K562 (cell line): ENCODE measurements around the gene BRAT1. TPM values are rescaled to one million over a fixed set of nuclear protein-coding genes. Genes with fewer than 3 reads are reported as not detected.

ENCODE experiments used
- ATAC-seq: fragments of 200-7000 bp; cut with Tn5 transposase; 3 replicates; pipeline ENCODE4 v1.9.1; 2020; ENCODE audit warnings: moderate library complexity
- BruUV-seq: library from RNA; stranded (reverse); fragments of 400-500 nt; replicated peaks from 2 replicates; lab custom pipeline; 2021; lab: Mats Ljungman, UMichigan
- CTCF ChIA-PET: fragments of 300-600 bp; formaldehyde crosslinking; extraction: SDS; loops from one replicate; lab custom pipeline; 2021; ENCODE audit warnings: low intra/inter-chr PET ratio; lab: Yijun Ruan, JAX
- POLR2A ChIA-PET: fragments of 300-600, 350-650 bp; sonication (Branson Sonifier 250); formaldehyde crosslinking; extraction: SDS; loops from one replicate; lab custom pipeline; 2021; ENCODE audit warnings: antibody characterized with exemption, inconsistent platforms; lab: Yijun Ruan, JAX
- DNase-seq, 4 experiments: peaks; one replicate each; pipeline versions ENCODE4 v3.0.0 to v3.0.0-alpha.2; 2011 to 2018; ENCODE audit warnings: low spot score in 3 of 4, mixed read lengths in 3 of 4; ENCODE audit errors: extremely low read depth in 1 of 4
- FAIRE-seq: peaks from 2 replicates; lab custom pipeline; 2011; peaks lifted over from hg19 to GRCh38; lab: Jason Lieb, UNC
- H2AFZ ChIP-seq: 2 replicates; pipeline ENCODE4 v1.6.0; 2011; ENCODE audit warnings: low read depth, low read length, control low read depth, inconsistent platforms
- H3K27ac ChIP-seq: fragments of 200-600 bp; 3 replicates; pipeline ENCODE4 v1.8.0; 2011; ENCODE audit warnings: low read depth, mild to moderate bottlenecking, control low read depth, inconsistent platforms, low read length, moderate library complexity, mixed read lengths; ENCODE audit errors: extremely low read depth
- H3K27me3 ChIP-seq, 2 experiments: fragments of 300-600 bp in 1 of 2; 2 replicates in 1 of 2; 3 replicates in 1 of 2; pipeline versions ENCODE4 v1.6.0 to v1.8.0; 2011; ENCODE audit warnings: inconsistent platforms in 2 of 2, low read length in 2 of 2, mild to moderate bottlenecking in 1 of 2, mixed read lengths in 1 of 2, moderate library complexity in 1 of 2; ENCODE audit not compliant: control insufficient read depth in 2 of 2, insufficient read depth in 2 of 2
- H3K36me3 ChIP-seq: fragments of 300-600 bp; 3 replicates; pipeline ENCODE4 v1.8.0; 2011; ENCODE audit warnings: mild to moderate bottlenecking, low read length, inconsistent platforms; ENCODE audit not compliant: control insufficient read depth, insufficient read depth
- H3K4me1 ChIP-seq, 2 experiments: fragments of 200-600 bp in 1 of 2; replicated peaks in 1 of 2; 2 replicates in 1 of 2; 3 replicates in 1 of 2; pipeline versions ENCODE4 v1.5.1 to v1.8.0; 2011; ENCODE audit warnings: inconsistent platforms in 2 of 2, low read length in 2 of 2, mild to moderate bottlenecking in 1 of 2, mixed read lengths in 1 of 2, moderate library complexity in 1 of 2; ENCODE audit not compliant: control insufficient read depth in 2 of 2, insufficient read depth in 2 of 2
- H3K4me2 ChIP-seq: 2 replicates; pipeline ENCODE4 v1.6.1; 2011; ENCODE audit warnings: low read length, control low read depth, inconsistent platforms, mixed read lengths; ENCODE audit not compliant: insufficient read depth
- H3K4me3 ChIP-seq: fragments of 200-600 bp; sonication (generic), shearing (Covaris generic); 2 replicates; pipeline ENCODE4 v1.5.1; 2016; ENCODE audit warnings: control low read depth, inconsistent platforms
- H3K79me2 ChIP-seq: fragments of 200-600 bp; 3 replicates; pipeline ENCODE4 v1.8.0; 2011; ENCODE audit warnings: low read length, inconsistent platforms; ENCODE audit not compliant: control insufficient read depth, insufficient read depth
- H3K9ac ChIP-seq, 2 experiments: 2 replicates each; pipeline versions ENCODE4 v1.6.0 to v1.6.1; 2011; ENCODE audit warnings: low read depth in 2 of 2, low read length in 2 of 2, control low read depth in 1 of 2, inconsistent platforms in 1 of 2, mild to moderate bottlenecking in 1 of 2, mixed read lengths in 1 of 2; ENCODE audit not compliant: insufficient read depth in 1 of 2
- H3K9me1 ChIP-seq: one replicate; pipeline ENCODE4 v1.6.0; 2011; ENCODE audit warnings: inconsistent platforms, mild to moderate bottlenecking, low read length, moderate library complexity; ENCODE audit not compliant: control insufficient read depth, insufficient read depth
- H3K9me3 ChIP-seq: replicated peaks from 2 replicates; pipeline ENCODE4 v1.5.1; 2011; ENCODE audit warnings: low read depth, low read length, inconsistent platforms; ENCODE audit not compliant: control insufficient read depth, insufficient read depth
- H4K20me1 ChIP-seq: replicated peaks from 2 replicates; pipeline ENCODE4 v1.6.1; 2011; ENCODE audit warnings: low read length, inconsistent platforms, mixed read lengths; ENCODE audit not compliant: control insufficient read depth, insufficient read depth
- HOXB6 ChIP-seq: fragments of 250-450 bp; sonication (Bioruptor Pico); IDR thresholded peaks from 2 replicates; pipeline ENCODE4 v1.5.1; 2022; ENCODE audit warnings: mild to moderate bottlenecking, borderline replicate concordance
- PBX2 ChIP-seq, 2 experiments: IDR thresholded peaks in 1 of 2; conservative IDR thresholded peaks in 1 of 2; 2 replicates each; pipeline ENCODE4 v1.6.1; 2016; ENCODE audit warnings: low read depth in 2 of 2, mild to moderate bottlenecking in 1 of 2, missing compliant biosample characterization in 1 of 2, missing genetic modification characterization in 1 of 2, moderate library complexity in 1 of 2
- TFAP4 ChIP-seq: sonication (generic); formaldehyde crosslinking; IDR thresholded peaks from 2 replicates; pipeline ENCODE4 v1.8.0; 2022; ENCODE audit warnings: missing genetic modification reagents, mild to moderate bottlenecking, moderate library complexity, borderline replicate concordance
- VEZF1 ChIP-seq: fragments of 200-800 bp; sonication (Bioruptor generic); IDR thresholded peaks from 2 replicates; pipeline ENCODE4 v1.6.1; 2017; ENCODE audit warnings: missing genetic modification characterization, missing compliant biosample characterization
- ZNF274 ChIP-seq: IDR thresholded peaks from 2 replicates; pipeline ENCODE4 v1.6.1; 2011; ENCODE audit warnings: low read depth, mild to moderate bottlenecking, low read length, moderate library complexity, borderline replicate concordance
- ZNF766 ChIP-seq: fragments of 200-800 bp; sonication (Bioruptor generic); conservative IDR thresholded peaks from 2 replicates; pipeline ENCODE4 v1.6.1; 2016; ENCODE audit warnings: missing genetic modification characterization, missing compliant biosample characterization
- ZNF830 ChIP-seq: fragments of 250-450 bp; sonication (Bioruptor Pico); IDR thresholded peaks from 2 replicates; pipeline ENCODE4 v1.5.0; 2021; ENCODE audit warnings: mild to moderate bottlenecking
- WGBS: fragments of 100-300 bp; shearing (Covaris generic); methylation state at CpG from one replicate; pipeline ENCODE4 v1.1.6; 2016; ENCODE audit warnings: low coverage, mixed read lengths; ENCODE audit not compliant: insufficient coverage; ENCODE audit errors: missing lambda C conversion rate; 5-methylcytosine and 5-hydroxymethylcytosine counted together
- in situ Hi-C: fragments of 300-500 bp; cut with MboI; formaldehyde crosslinking; loops from 4 replicates; pipeline ENCODE4 v1.15.0; 2018; ENCODE audit warnings: inconsistent platforms, mixed read lengths
- intact Hi-C: fragments of 100-400 bp; cut with micrococcal nuclease; formaldehyde crosslinking; loops from 2 replicates; pipeline ENCODE4 v1.14.2; 2022
- polyA plus RNA-seq, 8 experiments: library from polyadenylated mRNA; depleted of rRNA in 4 of 8; stranded (reverse) in 5 of 8; unstranded in 3 of 8; fragments of >200 nt; fragmentation: Nextera tagmentation in 2 of 8; fragmentation: Illumina TruSeq in 1 of 8; extraction: Ambion mirVana in 2 of 8; extraction: Trizol in 1 of 8; gene quantifications; 2 replicates each; pipeline versions ENCODE4 v1.2.1 to v1.2.3, GENCODE V29; 2011 to 2014; ENCODE audit warnings: inconsistent platforms in 1 of 8, missing spikeins in 1 of 8
- total RNA-seq, 7 experiments: library from RNA; depleted of rRNA in 6 of 7; stranded (reverse); fragments of >200 nt in 6 of 7; fragmentation: Illumina TruSeq in 2 of 7; extraction: Trizol in 2 of 7; gene quantifications; 2 replicates each; pipeline versions ENCODE4 v1.2.1 to v1.2.3, GENCODE V29; 2011 to 2021; ENCODE audit warnings: low replicate concordance in 1 of 7

Gene BRAT1
- total and polyA plus RNA-seq, 9 of the 15 experiments (the other 6 are each of a cell fraction or from before 2014, with no cell fraction given) = 0.13 to 49.6 (median 10.5) TPM

GRCh38 chr7:2508327-2509215 lies 46.8 kb downstream of the BRAT1 start:
- DNase-seq = peak in 3 of 4 experiments; percentile 38 to 67 (median 62)
- Histone ChIP-seq H2AFZ (no peak overlapping the region), H3K27ac (no peak overlapping the region), H3K27me3 (peaks cover 2 to 52% of the 10 kb centered on the region in 2 experiments; a peak in 2 of 5 replicates), H3K4me1 (peaks cover 4 to 70% of the 10 kb centered on the region in 2 experiments; a peak in 4 of 5 replicates), H3K4me3 (no peak overlapping the region), H3K79me2 (no peaks in the 10 kb centered on the region), H3K9me3 (no peaks in the 10 kb centered on the region), H3K4me2 (no peak overlapping the region), H4K20me1 (no peaks in the 10 kb centered on the region), H3K36me3 (no peaks in the 10 kb centered on the region), H3K9ac (peak overlapping the region in 1 of 2 experiments; percentile 68; a peak in 2 of 4 replicates), H3K9me1 (no peaks in the 10 kb centered on the region)
- WGBS = 36% methylated on average over 40 of the region's 43 CpGs
- FAIRE-seq = no peak
- in situ Hi-C loops = no loop called here
- intact Hi-C loops = no loop called here
- peak; percentile 63; the same call in 1 of the 2 replicates for TF ChIP-seq ZNF766 (CRISPR knock-in tag)
- TF ChIP-seq TFAP4 = peak; percentile 58; the same call in 1 of the 2 replicates
- peak; percentile 18; the same call in 1 of the 2 replicates for TF ChIP-seq VEZF1 (CRISPR knock-in tag)
- TF ChIP-seq HOXB6 (CRISPR knock-in tag) = no peak
- no peak for TF ChIP-seq ZNF830
- no peak for TF ChIP-seq ZNF274
- TF ChIP-seq PBX2 (CRISPR knock-in tag; IDR thresholded peaks at IDR 0.05; ENCODE audit: low read depth) = no peak
- TF ChIP-seq PBX2 (tag; conservative IDR thresholded peaks at IDR 0.05; ENCODE audit: low read depth) = no peak
- ChIA-PET POLR2A (interaction anchor here (0.6 to 1.6 kb wide), 3 partner anchors 10 to 12 kb away, joined by 3 to 8 read pairs (median 3); no protein-coding TSS in a partner anchor), CTCF (no interaction called here)
- BruUV-seq = no TSS peak
- peak; percentile 12 for ATAC-seq
